ENCODE results near the gene AGRN.

Gene AGRN

GRCh38 chr1:999725-1000356 is 20.1 kb upstream of the AGRN start, which contains the start of gene HES4:
HES4 (minus strand) TSS chr1:1000097; CDS start chr1:999973, 124 bp downstream.
- no peak for TF ChIP-seq CTCF (IDR thresholded peaks at IDR 0.05; ENCODE audit: extremely low read depth, missing control alignments)
- peak; percentile 88 for DNase-seq (ENCODE audit: low spot score)

GRCh38 chr1:1000357-1001056 is 19.4 kb upstream of the AGRN start:
- no peak for TF ChIP-seq CTCF (IDR thresholded peaks at IDR 0.05; ENCODE audit: extremely low read depth, missing control alignments)

GRCh38 chr1:1001057-1001783 is 18.7 kb upstream of the AGRN start:
- no peak for TF ChIP-seq CTCF (IDR thresholded peaks at IDR 0.05; ENCODE audit: extremely low read depth, missing control alignments)
- peak; percentile 63 for DNase-seq (ENCODE audit: low spot score)

More at GRCh38 chr1:1000357-1001056, 19.4 kb upstream of the AGRN start:
- peak; percentile 93 for DNase-seq (ENCODE audit: low spot score)

GRCh38 chr1:1003618-1004419 is 16.1 kb upstream of the AGRN start:
- peak; percentile 26 for DNase-seq (ENCODE audit: low spot score)
- TF ChIP-seq CTCF (IDR thresholded peaks at IDR 0.05; ENCODE audit: extremely low read depth, missing control alignments), result no peak

DNA sequence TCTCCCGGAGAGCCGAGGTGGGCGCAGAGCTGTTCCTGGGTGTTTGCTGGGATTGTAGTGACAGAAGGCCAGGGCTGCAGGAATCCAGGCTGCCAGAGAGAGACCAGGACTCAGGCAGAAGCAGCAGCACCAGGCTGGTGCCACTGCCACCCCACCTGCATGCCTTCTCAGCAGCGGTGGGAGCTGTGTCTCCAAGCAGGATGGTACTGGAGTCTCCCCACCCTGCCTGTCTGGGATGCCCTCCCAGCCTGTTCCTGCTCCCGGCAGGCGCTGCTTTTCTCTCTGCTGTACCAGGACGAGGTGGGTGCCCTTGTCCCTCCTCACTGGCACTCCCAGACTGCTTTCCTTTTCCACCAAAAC is 15.5 kb upstream of the AGRN start:
- no peak for TF ChIP-seq CTCF (IDR thresholded peaks at IDR 0.05; ENCODE audit: extremely low read depth, missing control alignments)

DNA sequence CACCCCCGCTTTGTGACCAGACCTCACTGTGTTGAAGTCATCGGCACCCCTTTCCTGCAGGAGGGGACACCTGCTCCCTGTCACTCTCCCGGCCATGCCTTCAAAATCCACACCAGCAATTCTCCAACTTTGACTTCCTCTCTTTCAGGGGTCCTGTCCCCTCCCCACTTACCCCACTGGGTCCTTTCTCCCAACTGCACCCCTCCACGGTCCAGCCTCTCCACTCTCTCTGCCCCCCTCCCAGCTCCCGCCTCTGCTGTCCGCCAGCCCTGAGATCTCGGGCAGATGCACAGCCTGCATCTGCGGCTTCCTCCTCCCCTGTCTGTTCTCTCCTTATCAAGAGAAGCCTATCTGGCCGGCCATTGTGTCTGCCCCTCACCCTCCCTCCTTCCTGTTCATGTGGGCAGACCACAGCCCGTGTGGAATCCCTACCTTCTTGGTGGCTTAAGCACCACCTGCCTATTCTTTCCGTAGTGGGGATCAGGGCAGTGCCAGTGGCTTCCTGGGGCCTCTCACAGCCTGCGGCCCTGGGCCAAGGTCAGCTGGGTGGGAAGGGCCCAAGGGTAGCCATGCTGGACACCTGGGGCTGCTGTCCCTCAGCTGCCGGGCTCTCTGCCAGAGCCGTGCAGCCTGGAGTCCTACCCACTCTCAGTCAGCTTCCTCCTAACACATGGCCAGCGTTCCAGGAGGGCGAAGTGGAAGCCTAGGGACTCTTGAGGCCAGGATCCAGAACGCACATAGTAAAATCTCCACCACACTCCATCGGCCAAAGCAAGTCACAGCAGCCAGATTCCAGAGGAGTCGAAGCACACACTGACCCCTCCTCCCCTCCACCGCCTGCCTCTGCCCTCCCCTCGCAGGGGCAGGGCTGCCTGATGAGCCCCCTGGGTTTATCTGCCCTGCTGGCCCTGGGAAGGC is 14.9 kb upstream of the AGRN start:
- peak; percentile 57 for DNase-seq (ENCODE audit: low spot score)
- no peak for TF ChIP-seq CTCF (IDR thresholded peaks at IDR 0.05; ENCODE audit: extremely low read depth, missing control alignments)

More for the DNA sequence above, 15.5 kb upstream of the AGRN start:
- peak; percentile 21 for DNase-seq (ENCODE audit: low spot score)

Data from GM20000 (cell line).